ENCODE results near the gene METTL21C.

GRCh38 chr13:102688306-102688973 is 6.4 kb downstream of the METTL21C start:
- no peak for TF ChIP-seq CTCF (conservative IDR thresholded peaks at IDR 0.05; ENCODE audit: low read depth, low read length)
- no peak for TF ChIP-seq EZH2 (IDR thresholded peaks at IDR 0.05; ENCODE audit: borderline replicate concordance, low read depth, low read length, poor library complexity, severe bottlenecking)
